ENCODE results near the gene MPZL1. TPM values are rescaled to one million over a fixed set of nuclear protein-coding genes. Genes with fewer than 3 reads are reported as not detected.
A peak's percentile ranks its signal among the peaks of the same experiment; 100 is the strongest.

The MPZL1 gene
- total RNA-seq, 1 experiment from 2014 or later = 71.7 TPM

- TF ChIP-seq, protein P1, sequence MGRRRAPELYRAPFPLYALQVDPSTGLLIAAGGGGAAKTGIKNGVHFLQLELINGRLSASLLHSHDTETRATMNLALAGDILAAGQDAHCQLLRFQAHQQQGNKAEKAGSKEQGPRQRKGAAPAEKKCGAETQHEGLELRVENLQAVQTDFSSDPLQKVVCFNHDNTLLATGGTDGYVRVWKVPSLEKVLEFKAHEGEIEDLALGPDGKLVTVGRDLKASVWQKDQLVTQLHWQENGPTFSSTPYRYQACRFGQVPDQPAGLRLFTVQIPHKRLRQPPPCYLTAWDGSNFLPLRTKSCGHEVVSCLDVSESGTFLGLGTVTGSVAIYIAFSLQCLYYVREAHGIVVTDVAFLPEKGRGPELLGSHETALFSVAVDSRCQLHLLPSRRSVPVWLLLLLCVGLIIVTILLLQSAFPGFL (CRISPR knock-in tag; IDR thresholded peaks at IDR 0.05; ENCODE audit: borderline replicate concordance) = no peak
- no peak for TF ChIP-seq OVOL2 (CRISPR knock-in tag; IDR thresholded peaks at IDR 0.05; ENCODE audit: borderline replicate concordance)
- TF ChIP-seq NFYB (CRISPR knock-in tag; conservative IDR thresholded peaks at IDR 0.05; ENCODE audit: low read depth) = no peak
- TF ChIP-seq, protein P2, sequence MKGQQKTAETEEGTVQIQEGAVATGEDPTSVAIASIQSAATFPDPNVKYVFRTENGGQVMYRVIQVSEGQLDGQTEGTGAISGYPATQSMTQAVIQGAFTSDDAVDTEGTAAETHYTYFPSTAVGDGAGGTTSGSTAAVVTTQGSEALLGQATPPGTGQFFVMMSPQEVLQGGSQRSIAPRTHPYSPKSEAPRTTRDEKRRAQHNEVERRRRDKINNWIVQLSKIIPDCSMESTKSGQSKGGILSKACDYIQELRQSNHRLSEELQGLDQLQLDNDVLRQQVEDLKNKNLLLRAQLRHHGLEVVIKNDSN (CRISPR knock-in tag; IDR thresholded peaks at IDR 0.05) = no peak
- TF ChIP-seq E2F1 (CRISPR knock-in tag; IDR thresholded peaks at IDR 0.05) = no peak
- TF ChIP-seq, protein P3, sequence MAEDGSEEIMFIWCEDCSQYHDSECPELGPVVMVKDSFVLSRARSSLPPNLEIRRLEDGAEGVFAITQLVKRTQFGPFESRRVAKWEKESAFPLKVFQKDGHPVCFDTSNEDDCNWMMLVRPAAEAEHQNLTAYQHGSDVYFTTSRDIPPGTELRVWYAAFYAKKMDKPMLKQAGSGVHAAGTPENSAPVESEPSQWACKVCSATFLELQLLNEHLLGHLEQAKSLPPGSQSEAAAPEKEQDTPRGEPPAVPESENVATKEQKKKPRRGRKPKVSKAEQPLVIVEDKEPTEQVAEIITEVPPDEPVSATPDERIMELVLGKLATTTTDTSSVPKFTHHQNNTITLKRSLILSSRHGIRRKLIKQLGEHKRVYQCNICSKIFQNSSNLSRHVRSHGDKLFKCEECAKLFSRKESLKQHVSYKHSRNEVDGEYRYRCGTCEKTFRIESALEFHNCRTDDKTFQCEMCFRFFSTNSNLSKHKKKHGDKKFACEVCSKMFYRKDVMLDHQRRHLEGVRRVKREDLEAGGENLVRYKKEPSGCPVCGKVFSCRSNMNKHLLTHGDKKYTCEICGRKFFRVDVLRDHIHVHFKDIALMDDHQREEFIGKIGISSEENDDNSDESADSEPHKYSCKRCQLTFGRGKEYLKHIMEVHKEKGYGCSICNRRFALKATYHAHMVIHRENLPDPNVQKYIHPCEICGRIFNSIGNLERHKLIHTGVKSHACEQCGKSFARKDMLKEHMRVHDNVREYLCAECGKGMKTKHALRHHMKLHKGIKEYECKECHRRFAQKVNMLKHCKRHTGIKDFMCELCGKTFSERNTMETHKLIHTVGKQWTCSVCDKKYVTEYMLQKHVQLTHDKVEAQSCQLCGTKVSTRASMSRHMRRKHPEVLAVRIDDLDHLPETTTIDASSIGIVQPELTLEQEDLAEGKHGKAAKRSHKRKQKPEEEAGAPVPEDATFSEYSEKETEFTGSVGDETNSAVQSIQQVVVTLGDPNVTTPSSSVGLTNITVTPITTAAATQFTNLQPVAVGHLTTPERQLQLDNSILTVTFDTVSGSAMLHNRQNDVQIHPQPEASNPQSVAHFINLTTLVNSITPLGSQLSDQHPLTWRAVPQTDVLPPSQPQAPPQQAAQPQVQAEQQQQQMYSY (CRISPR knock-in tag; IDR thresholded peaks at IDR 0.05) = no peak
- TF ChIP-seq, protein P4, sequence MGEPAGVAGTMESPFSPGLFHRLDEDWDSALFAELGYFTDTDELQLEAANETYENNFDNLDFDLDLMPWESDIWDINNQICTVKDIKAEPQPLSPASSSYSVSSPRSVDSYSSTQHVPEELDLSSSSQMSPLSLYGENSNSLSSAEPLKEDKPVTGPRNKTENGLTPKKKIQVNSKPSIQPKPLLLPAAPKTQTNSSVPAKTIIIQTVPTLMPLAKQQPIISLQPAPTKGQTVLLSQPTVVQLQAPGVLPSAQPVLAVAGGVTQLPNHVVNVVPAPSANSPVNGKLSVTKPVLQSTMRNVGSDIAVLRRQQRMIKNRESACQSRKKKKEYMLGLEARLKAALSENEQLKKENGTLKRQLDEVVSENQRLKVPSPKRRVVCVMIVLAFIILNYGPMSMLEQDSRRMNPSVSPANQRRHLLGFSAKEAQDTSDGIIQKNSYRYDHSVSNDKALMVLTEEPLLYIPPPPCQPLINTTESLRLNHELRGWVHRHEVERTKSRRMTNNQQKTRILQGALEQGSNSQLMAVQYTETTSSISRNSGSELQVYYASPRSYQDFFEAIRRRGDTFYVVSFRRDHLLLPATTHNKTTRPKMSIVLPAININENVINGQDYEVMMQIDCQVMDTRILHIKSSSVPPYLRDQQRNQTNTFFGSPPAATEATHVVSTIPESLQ (CRISPR knock-in tag; IDR thresholded peaks at IDR 0.05) = no peak
- TF ChIP-seq, protein P5, sequence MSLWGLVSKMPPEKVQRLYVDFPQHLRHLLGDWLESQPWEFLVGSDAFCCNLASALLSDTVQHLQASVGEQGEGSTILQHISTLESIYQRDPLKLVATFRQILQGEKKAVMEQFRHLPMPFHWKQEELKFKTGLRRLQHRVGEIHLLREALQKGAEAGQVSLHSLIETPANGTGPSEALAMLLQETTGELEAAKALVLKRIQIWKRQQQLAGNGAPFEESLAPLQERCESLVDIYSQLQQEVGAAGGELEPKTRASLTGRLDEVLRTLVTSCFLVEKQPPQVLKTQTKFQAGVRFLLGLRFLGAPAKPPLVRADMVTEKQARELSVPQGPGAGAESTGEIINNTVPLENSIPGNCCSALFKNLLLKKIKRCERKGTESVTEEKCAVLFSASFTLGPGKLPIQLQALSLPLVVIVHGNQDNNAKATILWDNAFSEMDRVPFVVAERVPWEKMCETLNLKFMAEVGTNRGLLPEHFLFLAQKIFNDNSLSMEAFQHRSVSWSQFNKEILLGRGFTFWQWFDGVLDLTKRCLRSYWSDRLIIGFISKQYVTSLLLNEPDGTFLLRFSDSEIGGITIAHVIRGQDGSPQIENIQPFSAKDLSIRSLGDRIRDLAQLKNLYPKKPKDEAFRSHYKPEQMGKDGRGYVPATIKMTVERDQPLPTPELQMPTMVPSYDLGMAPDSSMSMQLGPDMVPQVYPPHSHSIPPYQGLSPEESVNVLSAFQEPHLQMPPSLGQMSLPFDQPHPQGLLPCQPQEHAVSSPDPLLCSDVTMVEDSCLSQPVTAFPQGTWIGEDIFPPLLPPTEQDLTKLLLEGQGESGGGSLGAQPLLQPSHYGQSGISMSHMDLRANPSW (CRISPR knock-in tag; conservative IDR thresholded peaks at IDR 0.05; ENCODE audit: low read depth) = no peak
- TF ChIP-seq ETV6 (CRISPR knock-in tag; IDR thresholded peaks at IDR 0.05) = peak; percentile 55
- no peak for TF ChIP-seq FOXK1 (CRISPR knock-in tag; IDR thresholded peaks at IDR 0.05)
- peak; percentile 70 for TF ChIP-seq SP1 (CRISPR knock-in tag; conservative IDR thresholded peaks at IDR 0.05)
- TF ChIP-seq SOX15 (CRISPR knock-in tag; IDR thresholded peaks at IDR 0.05) = no peak
- TF ChIP-seq ZNF532 (CRISPR knock-in tag; IDR thresholded peaks at IDR 0.05; ENCODE audit: borderline replicate concordance) = 0 out of 2 replicates have a peak, but pooled peaks have one; percentile 46
- TF ChIP-seq NR2C2 (CRISPR knock-in tag; IDR thresholded peaks at IDR 0.05) = no peak
- no peak for TF ChIP-seq TCF7 (CRISPR knock-in tag; IDR thresholded peaks at IDR 0.05; ENCODE audit: low read depth)
- no peak for TF ChIP-seq ZBTB21 (CRISPR knock-in tag; IDR thresholded peaks at IDR 0.05; ENCODE audit: borderline replicate concordance)
- no peak for TF ChIP-seq ATF1 (CRISPR knock-in tag; IDR thresholded peaks at IDR 0.05)
- TF ChIP-seq HMGA2 (CRISPR knock-in tag; IDR thresholded peaks at IDR 0.05) = no peak
- TF ChIP-seq, protein P6, sequence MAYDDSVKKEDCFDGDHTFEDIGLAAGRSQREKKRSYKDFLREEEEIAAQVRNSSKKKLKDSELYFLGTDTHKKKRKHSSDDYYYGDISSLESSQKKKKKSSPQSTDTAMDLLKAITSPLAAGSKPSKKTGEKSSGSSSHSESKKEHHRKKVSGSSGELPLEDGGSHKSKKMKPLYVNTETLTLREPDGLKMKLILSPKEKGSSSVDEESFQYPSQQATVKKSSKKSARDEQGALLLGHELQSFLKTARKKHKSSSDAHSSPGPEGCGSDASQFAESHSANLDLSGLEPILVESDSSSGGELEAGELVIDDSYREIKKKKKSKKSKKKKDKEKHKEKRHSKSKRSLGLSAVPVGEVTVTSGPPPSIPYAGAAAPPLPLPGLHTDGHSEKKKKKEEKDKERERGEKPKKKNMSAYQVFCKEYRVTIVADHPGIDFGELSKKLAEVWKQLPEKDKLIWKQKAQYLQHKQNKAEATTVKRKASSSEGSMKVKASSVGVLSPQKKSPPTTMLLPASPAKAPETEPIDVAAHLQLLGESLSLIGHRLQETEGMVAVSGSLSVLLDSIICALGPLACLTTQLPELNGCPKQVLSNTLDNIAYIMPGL (CRISPR knock-in tag; IDR thresholded peaks at IDR 0.05) = no peak
- TF ChIP-seq NR3C1 (CRISPR knock-in tag; conservative IDR thresholded peaks at IDR 0.05; ENCODE audit: low read depth) = no peak
Measured at GRCh38 chr1:167803358-167804207, 81.8 kb downstream of the MPZL1 start (continued).

Data from WTC11 (cell line).